ENCODE results near the gene PANX2. TPM values are rescaled to one million over a fixed set of nuclear protein-coding genes. Genes with fewer than 3 reads are reported as not detected.

The PANX2 gene
- total and polyA plus RNA-seq, 2 of the 13 experiments (the other 11 are each of a cell fraction or from before 2014, with no cell fraction given): 0.15 to 1.1 TPM

DNA sequence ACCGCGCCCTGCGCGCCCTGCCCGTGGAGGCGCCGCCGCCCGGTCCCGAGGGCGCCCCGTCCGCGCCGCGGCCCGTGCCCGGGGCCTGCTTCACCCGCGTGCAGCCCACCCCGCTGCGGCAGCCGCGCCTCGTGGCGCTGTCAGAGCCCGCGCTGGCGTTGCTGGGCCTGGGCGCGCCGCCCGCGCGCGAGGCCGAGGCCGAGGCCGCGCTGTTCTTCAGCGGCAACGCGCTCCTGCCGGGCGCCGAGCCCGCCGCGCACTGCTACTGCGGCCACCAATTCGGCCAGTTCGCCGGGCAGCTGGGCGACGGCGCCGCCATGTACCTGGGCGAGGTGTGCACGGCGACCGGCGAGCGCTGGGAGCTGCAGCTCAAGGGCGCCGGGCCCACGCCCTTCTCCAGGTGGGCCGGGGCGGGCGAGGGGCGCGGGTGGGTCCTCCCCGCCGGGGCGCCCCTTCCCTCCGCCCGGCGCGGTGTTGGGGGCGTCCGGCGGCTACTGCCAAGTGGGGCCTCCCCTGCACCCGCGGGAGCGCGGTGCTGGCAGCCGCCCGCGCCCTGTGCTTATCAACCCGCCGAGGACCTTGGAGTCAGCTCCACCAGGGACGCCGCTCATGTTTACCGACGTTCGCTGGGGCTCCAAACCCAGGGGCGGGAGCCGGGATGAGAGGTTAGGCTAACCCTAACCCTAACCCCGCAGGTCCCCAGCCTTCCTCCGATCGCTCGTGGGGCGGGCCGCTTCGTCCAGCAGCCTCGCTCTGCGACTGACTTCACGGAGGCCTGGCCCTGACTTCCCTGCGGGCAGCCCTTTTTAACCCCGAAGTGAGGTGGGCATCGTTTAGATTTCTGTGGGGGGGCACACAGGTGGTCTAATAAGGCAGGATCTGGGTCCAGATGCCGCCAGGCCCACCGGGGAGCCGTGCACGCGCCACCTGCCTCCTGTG is 30.9 kb downstream of the PANX2 start (continued):
- TF ChIP-seq, protein P1, sequence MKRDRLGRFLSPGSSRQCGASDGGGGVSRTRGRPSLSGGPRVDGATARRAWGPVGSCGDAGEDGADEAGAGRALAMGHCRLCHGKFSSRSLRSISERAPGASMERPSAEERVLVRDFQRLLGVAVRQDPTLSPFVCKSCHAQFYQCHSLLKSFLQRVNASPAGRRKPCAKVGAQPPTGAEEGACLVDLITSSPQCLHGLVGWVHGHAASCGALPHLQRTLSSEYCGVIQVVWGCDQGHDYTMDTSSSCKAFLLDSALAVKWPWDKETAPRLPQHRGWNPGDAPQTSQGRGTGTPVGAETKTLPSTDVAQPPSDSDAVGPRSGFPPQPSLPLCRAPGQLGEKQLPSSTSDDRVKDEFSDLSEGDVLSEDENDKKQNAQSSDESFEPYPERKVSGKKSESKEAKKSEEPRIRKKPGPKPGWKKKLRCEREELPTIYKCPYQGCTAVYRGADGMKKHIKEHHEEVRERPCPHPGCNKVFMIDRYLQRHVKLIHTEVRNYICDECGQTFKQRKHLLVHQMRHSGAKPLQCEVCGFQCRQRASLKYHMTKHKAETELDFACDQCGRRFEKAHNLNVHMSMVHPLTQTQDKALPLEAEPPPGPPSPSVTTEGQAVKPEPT (CRISPR knock-in tag; IDR thresholded peaks at IDR 0.05; ENCODE audit: low read depth): no peak
- TF ChIP-seq ZNF883 (CRISPR knock-in tag; IDR thresholded peaks at IDR 0.05; ENCODE audit: not compliant biosample characterization): no peak
- TF ChIP-seq HMGA1 (CRISPR knock-in tag; conservative IDR thresholded peaks at IDR 0.05): no peak
- TF ChIP-seq ZFP62 (CRISPR knock-in tag; IDR thresholded peaks at IDR 0.05): no peak
- TF ChIP-seq ZNF891 (CRISPR knock-in tag; IDR thresholded peaks at IDR 0.05): peak; percentile 22; the same call in 1 of the 2 replicates
- TF ChIP-seq HDAC2 (CRISPR knock-in tag; IDR thresholded peaks at IDR 0.05): peak; percentile 13; the same call in 1 of the 2 replicates
- 0 out of 2 replicates have a peak, but pooled peaks have one; percentile 35 for TF ChIP-seq MAF1 (CRISPR knock-in tag; IDR thresholded peaks at IDR 0.05; ENCODE audit: borderline replicate concordance)
- TF ChIP-seq, protein P2, sequence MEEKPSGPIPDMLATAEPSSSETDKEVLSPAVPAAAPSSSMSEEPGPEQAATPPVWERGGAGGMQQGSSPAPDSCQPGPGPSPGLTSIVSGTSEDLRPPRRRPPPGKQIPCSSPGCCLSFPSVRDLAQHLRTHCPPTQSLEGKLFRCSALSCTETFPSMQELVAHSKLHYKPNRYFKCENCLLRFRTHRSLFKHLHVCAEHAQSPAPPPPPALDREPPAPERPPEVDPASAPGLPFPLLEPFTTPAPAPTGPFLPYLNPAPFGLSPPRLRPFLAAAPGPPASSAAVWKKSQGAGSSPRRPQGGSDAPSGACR (CRISPR knock-in tag; IDR thresholded peaks at IDR 0.05): no peak
- TF ChIP-seq, protein P3, sequence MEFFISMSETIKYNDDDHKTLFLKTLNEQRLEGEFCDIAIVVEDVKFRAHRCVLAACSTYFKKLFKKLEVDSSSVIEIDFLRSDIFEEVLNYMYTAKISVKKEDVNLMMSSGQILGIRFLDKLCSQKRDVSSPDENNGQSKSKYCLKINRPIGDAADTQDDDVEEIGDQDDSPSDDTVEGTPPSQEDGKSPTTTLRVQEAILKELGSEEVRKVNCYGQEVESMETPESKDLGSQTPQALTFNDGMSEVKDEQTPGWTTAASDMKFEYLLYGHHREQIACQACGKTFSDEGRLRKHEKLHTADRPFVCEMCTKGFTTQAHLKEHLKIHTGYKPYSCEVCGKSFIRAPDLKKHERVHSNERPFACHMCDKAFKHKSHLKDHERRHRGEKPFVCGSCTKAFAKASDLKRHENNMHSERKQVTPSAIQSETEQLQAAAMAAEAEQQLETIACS (CRISPR knock-in tag; IDR thresholded peaks at IDR 0.05): 0 out of 2 replicates have a peak, but pooled peaks have one; percentile 16
- peak; percentile 53 for TF ChIP-seq ZFY (CRISPR knock-in tag; IDR thresholded peaks at IDR 0.05)
- TF ChIP-seq, protein P4, sequence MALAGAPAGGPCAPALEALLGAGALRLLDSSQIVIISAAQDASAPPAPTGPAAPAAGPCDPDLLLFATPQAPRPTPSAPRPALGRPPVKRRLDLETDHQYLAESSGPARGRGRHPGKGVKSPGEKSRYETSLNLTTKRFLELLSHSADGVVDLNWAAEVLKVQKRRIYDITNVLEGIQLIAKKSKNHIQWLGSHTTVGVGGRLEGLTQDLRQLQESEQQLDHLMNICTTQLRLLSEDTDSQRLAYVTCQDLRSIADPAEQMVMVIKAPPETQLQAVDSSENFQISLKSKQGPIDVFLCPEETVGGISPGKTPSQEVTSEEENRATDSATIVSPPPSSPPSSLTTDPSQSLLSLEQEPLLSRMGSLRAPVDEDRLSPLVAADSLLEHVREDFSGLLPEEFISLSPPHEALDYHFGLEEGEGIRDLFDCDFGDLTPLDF (CRISPR knock-in tag; IDR thresholded peaks at IDR 0.05): 0 out of 2 replicates have a peak, but pooled peaks have one; percentile 30
- no peak for TF ChIP-seq REL (CRISPR knock-in tag; conservative IDR thresholded peaks at IDR 0.05)
- TF ChIP-seq IKZF1 (IDR thresholded peaks at IDR 0.05): no peak
- TF ChIP-seq ZNF3 (CRISPR knock-in tag; IDR thresholded peaks at IDR 0.05): no peak
- TF ChIP-seq ZNF598 (CRISPR knock-in tag; IDR thresholded peaks at IDR 0.05; ENCODE audit: borderline replicate concordance): 0 out of 2 replicates have a peak, but pooled peaks have one; percentile 26
- TF ChIP-seq, protein P5, sequence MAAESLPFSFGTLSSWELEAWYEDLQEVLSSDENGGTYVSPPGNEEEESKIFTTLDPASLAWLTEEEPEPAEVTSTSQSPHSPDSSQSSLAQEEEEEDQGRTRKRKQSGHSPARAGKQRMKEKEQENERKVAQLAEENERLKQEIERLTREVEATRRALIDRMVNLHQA (CRISPR knock-in tag; IDR thresholded peaks at IDR 0.05): no peak
- peak; percentile 40; the same call in 1 of the 2 replicates for TF ChIP-seq PHF8 (CRISPR knock-in tag; IDR thresholded peaks at IDR 0.05)
- peak; percentile 7; the same call in 1 of the 2 replicates for TF ChIP-seq FOXA3 (CRISPR knock-in tag; IDR thresholded peaks at IDR 0.05)
- TF ChIP-seq FOXA1 (IDR thresholded peaks at IDR 0.05): no peak
- TF ChIP-seq FOXA1 (CRISPR knock-in tag; IDR thresholded peaks at IDR 0.05): peak; percentile 53
- TF ChIP-seq ISX (CRISPR knock-in tag; conservative IDR thresholded peaks at IDR 0.05): 0 out of 2 replicates have a peak, but pooled peaks have one; percentile 20
- peak; percentile 43 for TF ChIP-seq RBM39 (IDR thresholded peaks at IDR 0.05; ENCODE audit: low read depth, low read length, poor library complexity, severe bottlenecking)
- peak; percentile 29 for TF ChIP-seq HNRNPLL (IDR thresholded peaks at IDR 0.05; ENCODE audit: low read depth, low read length, poor library complexity, severe bottlenecking)
- 0 out of 2 replicates have a peak, but pooled peaks have one; percentile 5 for TF ChIP-seq NR2F6 (IDR thresholded peaks at IDR 0.05)
- no peak for TF ChIP-seq NR2F6 (CRISPR knock-in tag; IDR thresholded peaks at IDR 0.05)

Data from HepG2 (cell line).